ENCODE data around the gene TRERF1.
"Not testable (repeated sequence)": the region's sequence is repeated elsewhere in the genome, so short reads cannot be mapped to it uniquely, and the experiment has no call there.

TRERF1 gene

GRCh38 chr6:42448927-42449659 is 2.6 kb downstream of the TRERF1 start:
- DNase-seq, result no peak

- DNase-seq, result no peak
Observed at GRCh38 chr6:42448391-42448790, 3.3 kb downstream of the TRERF1 start.

GRCh38 chr6:42446996-42447395 is 4.7 kb downstream of the TRERF1 start:
- no peak for DNase-seq

- no peak for DNase-seq
Observed at GRCh38 chr6:42446370-42446769, 5.4 kb downstream of the TRERF1 start.

GRCh38 chr6:42445955-42446354 is 5.8 kb downstream of the TRERF1 start:
- not testable (repeated sequence) for DNase-seq

GRCh38 chr6:42443312-42444060 is 8.2 kb downstream of the TRERF1 start:
- DNase-seq, result no peak

GRCh38 chr6:42441697-42442081 is 10.0 kb downstream of the TRERF1 start:
- no peak for DNase-seq

GRCh38 chr6:42440778-42441696 is 10.7 kb downstream of the TRERF1 start:
- no peak for DNase-seq

GRCh38 chr6:42440027-42440426 is 11.7 kb downstream of the TRERF1 start:
- DNase-seq, result no peak

- no peak for DNase-seq
Observed at GRCh38 chr6:42436825-42437224, 14.9 kb downstream of the TRERF1 start.

GRCh38 chr6:42434237-42434636 is 17.5 kb downstream of the TRERF1 start:
- no peak for DNase-seq

- no peak for DNase-seq
Observed at GRCh38 chr6:42433409-42433808, 18.3 kb downstream of the TRERF1 start.

- DNase-seq, result no peak
Observed at GRCh38 chr6:42431877-42432276, 19.8 kb downstream of the TRERF1 start.

GRCh38 chr6:42431356-42431755 is 20.4 kb downstream of the TRERF1 start:
- no peak for DNase-seq

- no peak for DNase-seq
Observed at GRCh38 chr6:42429836-42430235, 21.9 kb downstream of the TRERF1 start.

- DNase-seq, result no peak
Observed at GRCh38 chr6:42429042-42429585, 22.6 kb downstream of the TRERF1 start.

- DNase-seq, result peak; percentile 39 to 66
Observed at GRCh38 chr6:42428326-42429041, 23.2 kb downstream of the TRERF1 start.

- no peak for DNase-seq
Observed at GRCh38 chr6:42427871-42428270, 23.9 kb downstream of the TRERF1 start.

- DNase-seq, result no peak
Observed at GRCh38 chr6:42426191-42426590, 25.5 kb downstream of the TRERF1 start.

- no peak for DNase-seq
Observed at GRCh38 chr6:42424906-42425474, 26.7 kb downstream of the TRERF1 start.

GRCh38 chr6:42423244-42423643 is 28.5 kb downstream of the TRERF1 start:
- no peak for DNase-seq

GRCh38 chr6:42420741-42421140 is 31.0 kb downstream of the TRERF1 start:
- DNase-seq, result no peak

Measured in CD4-positive, alpha-beta T cell treated with Interleukin-1 beta for 1 hour (primary cell).